Uterus (tissue), 4 donors: Measurements from ENCODE around the gene GRK3. TPM values are rescaled to one million over a fixed set of nuclear protein-coding genes. Genes with fewer than 3 reads are reported as not detected.
"Not testable (repeated sequence)": the region's sequence is repeated elsewhere in the genome, so short reads cannot be mapped to it uniquely, and the experiment has no call there.

Experiments
- DNase-seq, 2 donors: peaks; one replicate each; pipeline ENCODE4 v3.0.0-alpha.2; 2019 to 2020
- H3K27ac ChIP-seq, 2 donors: fragments of 200-600 bp; sonication (generic); 1 replicate in 1 of 2; 2 replicates in 1 of 2; pipeline ENCODE4 v1.5.1; 2016 to 2018
- H3K27me3 ChIP-seq, 2 donors: fragments of 200-600 bp; sonication (generic); one replicate each; pipeline ENCODE4 v1.5.1; 2018 to 2019; ENCODE audit warnings: control low read depth in 1 of 2
- H3K36me3 ChIP-seq, 2 donors: fragments of 200-600 bp; sonication (generic); one replicate each; pipeline ENCODE4 v1.5.1; 2019; ENCODE audit warnings: control low read depth in 1 of 2
- H3K4me1 ChIP-seq, 2 donors: fragments of 200-600 bp; sonication (generic); one replicate each; pipeline ENCODE4 v1.5.1; 2018 to 2019; ENCODE audit warnings: control low read depth in 1 of 2
- H3K4me3 ChIP-seq, 2 donors: fragments of 200-600 bp; sonication (generic); 1 replicate in 1 of 2; 2 replicates in 1 of 2; pipeline ENCODE4 v1.5.1; 2018 to 2019; ENCODE audit warnings: mild to moderate bottlenecking in 1 of 2
- H3K9me3 ChIP-seq, 2 donors: fragments of 200-600 bp; sonication (generic); one replicate each; pipeline ENCODE4 v1.5.1; 2019; ENCODE audit warnings: control low read depth in 1 of 2
- POLR2A ChIP-seq, 2 donors: fragments of 450-650 bp; IDR thresholded peaks; one replicate each; pipeline ENCODE4 v1.6.1; 2016; ENCODE audit warnings: antibody characterized with exemption in 2 of 2, mild to moderate bottlenecking in 1 of 2, moderate library complexity in 1 of 2
- intact Hi-C: fragments of 100-400 bp; cut with DNase I; formaldehyde crosslinking; loops from one replicate; pipeline ENCODE4 v1.15.1; 2023; ENCODE audit warnings: low total_unique reads
- total RNA-seq, 4 donors: library from RNA; depleted of rRNA in 3 of 4; stranded (reverse); fragments of >200 nt in 3 of 4; gene quantifications; one replicate each; pipeline versions ENCODE4 v1.1.0 to v1.2.4, GENCODE V29; 2014 to 2023
- TF ChIP-seq, protein P1 (sequence below), 4 experiments: fragments of 200-600 bp in 2 of 4; fragments of 450-650 bp in 2 of 4; sonication (generic) in 2 of 4; IDR thresholded peaks; one replicate each; pipeline ENCODE4 v1.5.1; 2016 to 2019; ENCODE audit warnings: antibody characterized with exemption in 4 of 4, mild to moderate bottlenecking in 2 of 4, moderate library complexity in 1 of 4
- donor health status: DM: yes; HTN: yes; CAD: no.

The GRK3 gene
- total RNA-seq, 4 donors from 2014 or later: 1.3 to 15.8 (median 8.9) TPM

DNA sequence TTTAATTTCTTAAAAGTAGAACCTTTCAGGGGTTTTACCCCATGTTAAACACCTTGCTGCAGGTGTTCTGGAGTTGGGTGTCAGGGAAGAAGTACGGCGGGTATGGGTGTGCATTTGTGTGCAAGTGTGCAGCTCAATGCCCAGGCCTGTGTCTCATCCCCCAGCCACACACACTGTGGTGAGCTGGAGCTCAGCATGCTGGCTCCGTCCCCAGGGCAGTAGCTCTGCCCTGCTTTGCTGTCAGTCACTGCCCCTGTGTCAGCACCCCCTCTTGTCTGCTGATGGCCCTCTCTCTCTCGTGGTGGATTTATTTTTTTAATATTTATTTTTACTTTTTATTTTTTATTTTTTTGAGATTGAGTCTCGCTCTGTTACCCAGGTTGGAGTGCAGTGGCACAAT, 141.7 kb downstream of the GRK3 start:
- DNase-seq: no peak
- H3K9me3 ChIP-seq: no peaks in the 10 kb centered on the region
- no peak overlapping the region for H3K27ac ChIP-seq
- no peaks in the 10 kb centered on the region for H3K27me3 ChIP-seq
- no peaks in the 10 kb centered on the region for H3K36me3 ChIP-seq
- TF ChIP-seq POLR2A (IDR thresholded peaks at IDR 0.05): no peak
- TF ChIP-seq, protein P1, sequence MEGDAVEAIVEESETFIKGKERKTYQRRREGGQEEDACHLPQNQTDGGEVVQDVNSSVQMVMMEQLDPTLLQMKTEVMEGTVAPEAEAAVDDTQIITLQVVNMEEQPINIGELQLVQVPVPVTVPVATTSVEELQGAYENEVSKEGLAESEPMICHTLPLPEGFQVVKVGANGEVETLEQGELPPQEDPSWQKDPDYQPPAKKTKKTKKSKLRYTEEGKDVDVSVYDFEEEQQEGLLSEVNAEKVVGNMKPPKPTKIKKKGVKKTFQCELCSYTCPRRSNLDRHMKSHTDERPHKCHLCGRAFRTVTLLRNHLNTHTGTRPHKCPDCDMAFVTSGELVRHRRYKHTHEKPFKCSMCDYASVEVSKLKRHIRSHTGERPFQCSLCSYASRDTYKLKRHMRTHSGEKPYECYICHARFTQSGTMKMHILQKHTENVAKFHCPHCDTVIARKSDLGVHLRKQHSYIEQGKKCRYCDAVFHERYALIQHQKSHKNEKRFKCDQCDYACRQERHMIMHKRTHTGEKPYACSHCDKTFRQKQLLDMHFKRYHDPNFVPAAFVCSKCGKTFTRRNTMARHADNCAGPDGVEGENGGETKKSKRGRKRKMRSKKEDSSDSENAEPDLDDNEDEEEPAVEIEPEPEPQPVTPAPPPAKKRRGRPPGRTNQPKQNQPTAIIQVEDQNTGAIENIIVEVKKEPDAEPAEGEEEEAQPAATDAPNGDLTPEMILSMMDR (IDR thresholded peaks at IDR 0.05): no peak
- H3K4me3 ChIP-seq: no peak overlapping the region
- intact Hi-C loops: loop anchor here (10.0 kb wide), 1 partner anchor 241 kb away; no protein-coding TSS in a partner anchor
- no peaks in the 10 kb centered on the region for H3K4me1 ChIP-seq

DNA sequence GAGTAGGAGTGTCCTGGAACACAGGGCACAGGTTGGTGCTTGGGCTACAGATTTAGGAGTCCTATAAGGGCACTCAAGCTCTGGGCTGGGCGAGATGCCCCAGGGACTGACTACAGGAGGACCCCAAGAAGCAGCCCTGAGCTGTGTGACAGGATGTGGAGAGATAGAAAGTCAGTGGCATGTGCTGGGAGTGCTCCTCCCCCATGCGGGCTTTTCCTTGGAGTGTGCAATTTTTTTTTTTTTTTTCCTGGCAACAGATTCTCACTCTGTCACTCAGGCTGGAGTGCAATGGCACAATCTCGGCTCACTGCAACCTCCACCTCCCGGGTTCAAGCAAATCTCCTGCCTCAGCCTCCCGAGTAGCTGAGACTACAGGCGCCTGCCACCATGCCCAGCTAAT, 144.0 kb downstream of the GRK3 start:
- not testable (repeated sequence) for DNase-seq, H3K27me3 ChIP-seq, H3K27ac ChIP-seq, H3K4me3 ChIP-seq, H3K4me1 ChIP-seq, H3K9me3 ChIP-seq, H3K36me3 ChIP-seq
- intact Hi-C loops: loop anchor here (10.0 kb wide), 1 partner anchor 244 kb away; no protein-coding TSS in a partner anchor

DNA sequence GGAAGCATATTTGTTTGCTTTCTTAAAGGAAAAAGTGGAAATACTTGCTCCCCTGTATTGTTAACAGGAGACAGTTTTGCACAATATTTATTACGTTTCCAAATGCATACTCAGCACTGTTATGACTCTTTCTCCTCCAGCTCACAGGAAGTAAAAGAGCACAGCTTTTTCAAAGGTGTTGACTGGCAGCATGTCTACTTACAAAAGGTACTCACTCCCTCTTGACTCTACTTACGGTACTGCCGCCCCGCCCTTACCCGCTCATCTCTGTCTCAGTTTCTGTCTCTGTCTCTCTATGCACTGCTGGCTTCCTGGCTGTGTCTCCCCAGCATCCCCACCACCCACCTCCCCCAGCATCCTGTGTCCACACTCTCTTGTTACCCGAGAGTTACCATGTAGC, 145.3 kb downstream of the GRK3 start:
- no peaks in the 10 kb centered on the region for H3K9me3 ChIP-seq
- intact Hi-C loops: loop anchor here (10.0 kb wide), 1 partner anchor 245 kb away; no protein-coding TSS in a partner anchor
- no peaks in the 10 kb centered on the region for H3K4me1 ChIP-seq
- H3K27ac ChIP-seq: no peak overlapping the region
- DNase-seq: no peak
- no peaks in the 10 kb centered on the region for H3K36me3 ChIP-seq
- TF ChIP-seq, protein P1 (IDR thresholded peaks at IDR 0.05): no peak
- no peak for TF ChIP-seq POLR2A (IDR thresholded peaks at IDR 0.05)
- H3K4me3 ChIP-seq: no peak overlapping the region
- no peaks in the 10 kb centered on the region for H3K27me3 ChIP-seq

DNA sequence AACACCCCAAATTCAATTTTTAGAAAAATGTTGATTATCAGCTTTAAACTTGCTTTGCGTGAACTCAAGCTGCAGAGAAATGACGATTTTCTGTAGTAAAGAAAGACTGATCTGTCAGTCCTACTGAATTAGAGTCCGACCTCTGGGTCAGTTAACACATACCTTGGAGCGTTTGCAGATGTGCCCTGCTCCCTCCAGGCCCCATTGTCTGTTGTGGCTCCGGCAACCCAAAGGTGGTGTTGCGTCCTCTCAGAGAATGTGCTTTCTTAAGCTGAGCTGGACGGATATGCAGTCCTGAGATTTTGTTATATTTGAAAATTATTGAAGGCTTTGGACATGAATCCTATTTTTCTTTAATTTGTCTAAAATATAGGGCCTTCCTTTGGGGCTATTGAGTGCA, 146.0 kb downstream of the GRK3 start:
- TF ChIP-seq, protein P1 (IDR thresholded peaks at IDR 0.05): no peak
- no peak for TF ChIP-seq POLR2A (IDR thresholded peaks at IDR 0.05)
- no peaks in the 10 kb centered on the region for H3K9me3 ChIP-seq
- no peaks in the 10 kb centered on the region for H3K27me3 ChIP-seq
- H3K4me1 ChIP-seq: no peaks in the 10 kb centered on the region
- DNase-seq: no peak
- no peak overlapping the region for H3K27ac ChIP-seq
- intact Hi-C loops: no loop called here
- H3K36me3 ChIP-seq: no peaks in the 10 kb centered on the region
- no peak overlapping the region for H3K4me3 ChIP-seq

DNA sequence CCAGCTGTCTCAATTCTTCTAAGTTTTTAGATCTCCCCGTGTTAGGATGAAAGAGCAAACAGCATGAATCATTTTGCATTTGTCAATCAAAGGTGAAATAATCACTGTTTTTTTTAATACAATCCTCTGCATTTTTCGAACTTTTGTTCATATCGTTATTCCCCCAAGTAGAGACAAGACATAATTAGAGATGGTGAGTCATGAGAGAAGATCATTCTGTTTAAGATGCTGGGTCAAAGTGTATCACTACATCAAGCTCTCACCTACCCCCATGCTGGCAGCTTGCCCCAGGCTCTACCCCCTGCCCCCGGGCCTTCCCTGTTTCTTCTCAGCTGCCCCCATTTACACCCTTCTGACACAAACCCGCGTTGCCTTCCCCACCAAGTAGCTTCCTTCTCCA, 147.0 kb downstream of the GRK3 start:
- DNase-seq: no peak
- H3K36me3 ChIP-seq: no peaks in the 10 kb centered on the region
- intact Hi-C loops: no loop called here
- TF ChIP-seq, protein P1 (IDR thresholded peaks at IDR 0.05): no peak
- no peak for TF ChIP-seq POLR2A (IDR thresholded peaks at IDR 0.05)
- no peaks in the 10 kb centered on the region for H3K27me3 ChIP-seq
- H3K27ac ChIP-seq: no peak overlapping the region
- no peak overlapping the region for H3K4me3 ChIP-seq
- no peaks in the 10 kb centered on the region for H3K4me1 ChIP-seq
- H3K9me3 ChIP-seq: no peaks in the 10 kb centered on the region
